Prostate gland (tissue), 2 donors: ENCODE results near the gene L1CAM.

Source experiments
- POLR2A ChIP-seq: fragments of 450-650 bp; IDR thresholded peaks from one replicate; pipeline ENCODE4 v1.6.1; 2016; ENCODE audit warnings: antibody characterized with exemption, mild to moderate bottlenecking
- POLR2AphosphoS5 ChIP-seq: sonication (generic); formaldehyde crosslinking; IDR thresholded peaks from one replicate; pipeline ENCODE4 v1.6.1; 2017; ENCODE audit warnings: antibody characterized with exemption
- TF ChIP-seq, protein P1 (sequence below), 4 experiments: fragments of 200-600 bp in 2 of 4; fragments of 450-650 bp in 2 of 4; sonication (generic) in 2 of 4; IDR thresholded peaks; 1 replicate in 3 of 4; 2 replicates in 1 of 4; pipeline ENCODE4 v1.5.1; 2016 to 2019; ENCODE audit warnings: antibody characterized with exemption in 4 of 4, mild to moderate bottlenecking in 2 of 4, moderate library complexity in 2 of 4

GRCh38 chrX:153920546-153920945 is 34.6 kb upstream of the L1CAM start:
- TF ChIP-seq, protein P1, sequence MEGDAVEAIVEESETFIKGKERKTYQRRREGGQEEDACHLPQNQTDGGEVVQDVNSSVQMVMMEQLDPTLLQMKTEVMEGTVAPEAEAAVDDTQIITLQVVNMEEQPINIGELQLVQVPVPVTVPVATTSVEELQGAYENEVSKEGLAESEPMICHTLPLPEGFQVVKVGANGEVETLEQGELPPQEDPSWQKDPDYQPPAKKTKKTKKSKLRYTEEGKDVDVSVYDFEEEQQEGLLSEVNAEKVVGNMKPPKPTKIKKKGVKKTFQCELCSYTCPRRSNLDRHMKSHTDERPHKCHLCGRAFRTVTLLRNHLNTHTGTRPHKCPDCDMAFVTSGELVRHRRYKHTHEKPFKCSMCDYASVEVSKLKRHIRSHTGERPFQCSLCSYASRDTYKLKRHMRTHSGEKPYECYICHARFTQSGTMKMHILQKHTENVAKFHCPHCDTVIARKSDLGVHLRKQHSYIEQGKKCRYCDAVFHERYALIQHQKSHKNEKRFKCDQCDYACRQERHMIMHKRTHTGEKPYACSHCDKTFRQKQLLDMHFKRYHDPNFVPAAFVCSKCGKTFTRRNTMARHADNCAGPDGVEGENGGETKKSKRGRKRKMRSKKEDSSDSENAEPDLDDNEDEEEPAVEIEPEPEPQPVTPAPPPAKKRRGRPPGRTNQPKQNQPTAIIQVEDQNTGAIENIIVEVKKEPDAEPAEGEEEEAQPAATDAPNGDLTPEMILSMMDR (IDR thresholded peaks at IDR 0.05): no peak
- TF ChIP-seq POLR2A: no peak
- no peak for TF ChIP-seq POLR2AphosphoS5
